Gastroesophageal sphincter (tissue), 3 donors: ENCODE results near the gene PPARGC1A.

Experiments used
- POLR2A ChIP-seq, 2 donors: fragments of 450-650 bp; IDR thresholded peaks; one replicate each; pipeline ENCODE4 v1.6.1; 2017; ENCODE audit warnings: antibody characterized with exemption in 2 of 2, mild to moderate bottlenecking in 2 of 2, moderate library complexity in 1 of 2
- TF ChIP-seq, protein P1 (sequence below), 4 experiments: fragments of 200-600 bp in 2 of 4; fragments of 450-650 bp in 2 of 4; sonication (generic) in 1 of 4; IDR thresholded peaks; one replicate each; pipeline ENCODE4 v1.5.1; 2017 to 2019; ENCODE audit warnings: antibody characterized with exemption in 4 of 4, mild to moderate bottlenecking in 2 of 4, moderate library complexity in 2 of 4

DNA sequence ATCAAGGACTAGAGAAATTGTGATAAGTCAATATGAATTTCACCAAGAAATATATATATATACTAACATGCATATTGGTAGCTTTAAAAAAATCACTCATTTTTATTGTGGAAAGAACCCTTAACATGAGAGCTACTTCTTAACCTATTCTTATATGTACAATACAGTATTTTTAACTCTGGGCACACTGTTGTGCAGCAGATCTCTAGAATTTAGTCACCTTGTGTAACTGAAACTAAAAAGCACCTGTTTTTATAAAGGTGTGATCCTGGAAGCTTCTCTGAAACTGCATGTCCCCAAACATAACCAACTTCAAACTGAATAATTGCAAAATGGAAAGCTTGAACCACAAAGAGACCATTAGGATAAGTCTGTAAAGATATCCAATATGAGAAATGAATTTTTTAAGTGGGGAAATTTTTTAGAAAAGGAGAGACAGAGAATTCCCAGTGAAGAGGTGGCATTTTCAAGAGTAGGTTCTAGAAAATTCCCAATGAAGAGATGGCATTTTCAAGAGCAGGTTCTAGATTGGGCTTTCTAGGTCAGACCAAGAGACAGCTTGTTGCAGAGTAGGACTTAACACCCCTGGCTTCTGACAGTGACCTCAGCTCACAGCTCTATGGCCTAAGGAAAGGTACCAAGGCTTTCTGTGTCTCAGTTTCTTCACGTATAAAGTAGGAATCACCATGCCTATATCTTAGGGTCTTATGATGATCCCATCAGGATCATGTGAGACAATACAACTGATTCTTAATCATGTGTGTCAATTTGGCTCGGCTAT lies 22.0 kb upstream of the PPARGC1A start:
- TF ChIP-seq, protein P1, sequence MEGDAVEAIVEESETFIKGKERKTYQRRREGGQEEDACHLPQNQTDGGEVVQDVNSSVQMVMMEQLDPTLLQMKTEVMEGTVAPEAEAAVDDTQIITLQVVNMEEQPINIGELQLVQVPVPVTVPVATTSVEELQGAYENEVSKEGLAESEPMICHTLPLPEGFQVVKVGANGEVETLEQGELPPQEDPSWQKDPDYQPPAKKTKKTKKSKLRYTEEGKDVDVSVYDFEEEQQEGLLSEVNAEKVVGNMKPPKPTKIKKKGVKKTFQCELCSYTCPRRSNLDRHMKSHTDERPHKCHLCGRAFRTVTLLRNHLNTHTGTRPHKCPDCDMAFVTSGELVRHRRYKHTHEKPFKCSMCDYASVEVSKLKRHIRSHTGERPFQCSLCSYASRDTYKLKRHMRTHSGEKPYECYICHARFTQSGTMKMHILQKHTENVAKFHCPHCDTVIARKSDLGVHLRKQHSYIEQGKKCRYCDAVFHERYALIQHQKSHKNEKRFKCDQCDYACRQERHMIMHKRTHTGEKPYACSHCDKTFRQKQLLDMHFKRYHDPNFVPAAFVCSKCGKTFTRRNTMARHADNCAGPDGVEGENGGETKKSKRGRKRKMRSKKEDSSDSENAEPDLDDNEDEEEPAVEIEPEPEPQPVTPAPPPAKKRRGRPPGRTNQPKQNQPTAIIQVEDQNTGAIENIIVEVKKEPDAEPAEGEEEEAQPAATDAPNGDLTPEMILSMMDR (IDR thresholded peaks at IDR 0.05): no peak
- no peak for TF ChIP-seq POLR2A (IDR thresholded peaks at IDR 0.05)
